HG03521 (cell line): ENCODE results near the gene DGKE.

Experiments
- ATAC-seq: cut with Tn5 transposase; IDR thresholded peaks from one replicate; pipeline ENCODE4 v1.9.1; 2021; ENCODE audit warnings: mild to moderate bottlenecking, moderate library complexity; ENCODE audit not compliant: unreplicated experiment

DGKE gene

DNA sequence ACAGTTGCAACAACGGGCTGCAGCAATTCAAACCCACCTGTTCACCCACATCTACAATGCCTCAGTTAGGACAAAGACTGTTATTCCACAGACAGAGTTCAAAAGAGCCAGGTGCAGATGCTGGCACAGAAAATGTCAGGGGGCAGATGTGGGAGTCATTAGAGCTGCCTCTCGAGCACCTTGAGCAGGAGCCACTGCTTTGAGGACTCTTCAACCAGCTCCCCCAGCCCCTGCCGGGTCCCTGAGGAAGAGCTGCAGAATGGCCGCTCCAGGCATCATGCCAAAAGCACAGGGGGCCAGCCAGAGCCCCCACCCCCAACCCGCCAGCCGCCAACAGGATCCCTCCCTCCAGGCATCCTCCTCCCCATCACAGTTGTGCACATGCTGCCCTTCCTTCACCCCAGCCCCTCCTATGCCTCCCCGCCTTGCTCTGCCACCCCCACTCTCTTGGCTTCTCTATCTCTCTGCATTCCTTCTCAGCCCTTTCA lies 21.0 kb upstream of the DGKE start:
- no peak for ATAC-seq

- ATAC-seq: no peak
Measured at GRCh38 chr17:56815711-56816110, 18.2 kb upstream of the DGKE start.

- no peak for ATAC-seq
Measured at GRCh38 chr17:56817066-56817465, 16.9 kb upstream of the DGKE start.

DNA sequence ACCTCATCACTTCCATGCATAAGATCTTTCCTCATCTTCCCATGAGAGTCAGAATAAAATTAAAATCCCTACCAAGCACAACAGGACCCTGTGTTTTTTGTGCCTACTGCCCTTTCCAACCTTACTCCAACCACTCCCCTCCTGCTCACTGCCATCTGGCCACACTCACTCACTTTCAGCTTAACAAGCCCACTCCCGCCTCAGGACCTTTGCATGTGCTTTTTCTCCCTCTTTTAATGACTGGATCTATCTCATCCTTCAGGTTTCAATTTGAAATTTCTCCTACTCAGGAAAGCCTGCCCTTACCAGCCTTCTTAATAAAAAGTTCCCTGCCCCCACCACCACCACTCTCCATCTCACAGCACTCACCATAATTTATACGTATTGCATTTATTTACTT lies 14.9 kb upstream of the DGKE start:
- no peak for ATAC-seq

DNA sequence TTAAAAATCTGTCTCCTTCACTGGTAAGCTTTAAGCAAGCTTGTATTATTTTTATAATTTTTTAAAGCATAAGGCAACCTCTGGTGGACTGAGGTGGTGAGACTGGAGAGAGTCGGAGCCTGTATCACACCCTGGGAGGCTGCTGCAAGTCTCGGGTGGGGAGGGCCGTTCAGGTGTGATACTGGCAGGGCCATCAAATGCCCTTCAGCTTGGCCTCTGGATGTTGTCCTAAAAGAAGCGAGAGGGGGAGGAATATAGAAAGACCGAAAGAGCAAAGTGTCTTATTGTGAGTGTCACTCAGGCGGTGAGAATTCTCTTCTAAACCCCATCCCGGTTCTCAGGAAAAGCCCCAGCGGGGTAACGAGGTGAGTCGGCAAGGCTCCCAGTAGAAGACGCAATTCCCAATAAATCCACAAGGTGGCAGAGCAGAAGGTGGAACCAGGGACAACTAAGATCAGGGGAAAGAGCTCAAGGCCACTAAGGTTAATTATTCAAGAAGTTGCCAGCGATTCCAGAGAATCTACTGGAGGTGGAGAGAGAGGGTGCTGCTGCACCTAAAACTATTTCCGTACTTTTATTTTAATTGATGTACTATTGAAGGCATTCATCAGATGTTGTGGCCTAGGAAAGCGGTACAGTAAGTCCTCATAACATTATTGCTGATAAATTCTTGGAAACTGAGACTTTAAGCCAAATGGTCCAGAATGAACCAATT lies 14.4 kb upstream of the DGKE start:
- ATAC-seq: no peak

GRCh38 chr17:56820207-56820606 lies 13.7 kb upstream of the DGKE start:
- no peak for ATAC-seq

GRCh38 chr17:56821847-56822534 lies 12.0 kb upstream of the DGKE start:
- no peak for ATAC-seq

DNA sequence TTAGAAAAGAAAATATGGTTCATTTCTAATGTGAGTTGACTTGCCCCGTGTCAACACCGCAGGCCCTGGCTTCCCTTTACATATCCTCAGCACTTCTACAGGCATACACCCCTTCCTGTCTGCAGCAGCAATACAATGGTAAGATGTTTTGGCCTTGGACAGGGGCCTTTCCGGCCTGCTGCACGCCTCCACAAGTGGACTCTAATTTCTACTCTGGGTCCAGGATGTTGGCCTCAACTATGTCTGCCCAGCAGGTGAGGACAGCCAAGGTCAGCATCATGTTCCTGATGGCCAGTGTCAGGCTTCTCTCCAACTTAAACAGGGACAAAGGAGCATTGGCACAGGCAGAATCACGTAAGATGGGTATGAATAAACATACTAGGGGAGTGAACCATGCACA lies 11.2 kb upstream of the DGKE start:
- ATAC-seq: no peak

GRCh38 chr17:56823848-56824247 lies 10.1 kb upstream of the DGKE start:
- no peak for ATAC-seq

- no peak for ATAC-seq
Measured at GRCh38 chr17:56824503-56824902, 9.4 kb upstream of the DGKE start.

DNA sequence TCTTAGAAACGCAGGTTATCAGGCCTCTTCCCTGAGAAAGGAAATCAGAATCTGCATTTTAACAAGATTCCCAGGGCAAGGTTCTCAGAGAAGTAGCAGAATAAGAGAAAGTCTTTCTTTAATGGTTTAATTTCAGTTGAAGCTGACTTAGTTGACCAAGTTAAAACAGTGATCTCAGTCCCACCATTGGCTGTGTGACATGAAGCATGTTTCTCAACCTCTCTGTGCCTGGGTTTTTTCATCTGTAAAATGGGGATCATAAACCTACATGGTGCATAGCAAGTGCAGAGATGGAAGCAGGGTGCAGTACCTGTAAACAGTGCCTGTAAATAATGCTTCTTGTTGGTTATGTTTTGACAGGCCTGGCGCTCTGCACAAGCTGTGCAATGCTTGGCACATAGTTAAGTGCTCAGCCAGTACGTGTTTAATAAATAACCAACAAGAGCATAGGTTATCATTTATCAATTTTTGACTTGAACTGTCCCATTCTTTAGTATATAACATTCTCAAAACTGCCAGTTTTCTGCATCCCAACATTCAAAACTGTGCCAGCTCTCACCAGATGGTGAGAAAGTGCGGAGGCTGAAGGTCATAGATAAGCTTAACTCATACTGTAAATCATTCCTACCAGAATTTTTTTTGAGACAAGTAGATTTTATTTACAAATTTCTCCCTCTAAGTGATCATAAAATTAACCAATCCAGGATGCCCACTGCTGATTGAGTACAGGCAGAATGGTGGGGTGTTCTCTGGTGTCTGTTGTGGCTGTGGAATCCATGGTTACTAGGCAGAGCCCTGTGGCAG lies 7.1 kb upstream of the DGKE start:
- ATAC-seq: no peak

GRCh38 chr17:56830726-56831368 lies 3.1 kb upstream of the DGKE start:
- ATAC-seq: no peak

DNA sequence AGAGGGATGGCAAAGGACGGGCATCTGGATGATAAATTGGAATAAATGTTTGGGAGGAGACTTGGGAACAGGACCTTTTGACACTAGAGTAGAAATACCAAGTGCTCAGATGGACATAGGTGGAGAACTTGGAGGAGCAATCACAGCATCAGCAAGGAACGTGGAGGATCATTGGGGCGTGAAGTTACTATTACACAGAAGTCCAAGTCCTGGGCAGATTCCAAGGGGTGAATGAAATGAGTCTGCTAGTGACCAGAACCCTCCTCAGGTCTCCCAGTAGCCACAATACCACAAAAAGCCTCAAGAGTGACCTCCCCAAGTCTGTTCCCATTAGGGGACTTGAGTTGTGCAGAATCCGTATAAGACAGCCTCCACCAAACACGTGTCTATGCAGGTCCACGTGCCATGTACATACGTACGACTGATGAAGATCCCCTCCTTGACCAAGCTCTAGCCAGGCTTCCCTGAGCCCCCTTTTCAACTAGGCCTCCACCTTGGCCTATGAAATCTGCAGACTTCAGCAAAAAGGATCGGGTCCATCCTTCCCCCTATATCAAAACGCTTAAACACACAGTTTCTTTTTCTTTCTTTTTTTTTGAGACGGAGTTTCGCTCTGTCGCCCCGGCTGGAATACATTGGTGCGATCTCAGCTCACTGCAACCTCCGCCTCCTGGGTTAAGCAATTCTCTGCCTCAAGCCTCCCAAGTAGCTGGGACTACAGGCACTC lies 2.4 kb upstream of the DGKE start:
- ATAC-seq: no peak

GRCh38 chr17:56832446-56832845 lies 1.5 kb upstream of the DGKE start:
- no peak for ATAC-seq

DNA sequence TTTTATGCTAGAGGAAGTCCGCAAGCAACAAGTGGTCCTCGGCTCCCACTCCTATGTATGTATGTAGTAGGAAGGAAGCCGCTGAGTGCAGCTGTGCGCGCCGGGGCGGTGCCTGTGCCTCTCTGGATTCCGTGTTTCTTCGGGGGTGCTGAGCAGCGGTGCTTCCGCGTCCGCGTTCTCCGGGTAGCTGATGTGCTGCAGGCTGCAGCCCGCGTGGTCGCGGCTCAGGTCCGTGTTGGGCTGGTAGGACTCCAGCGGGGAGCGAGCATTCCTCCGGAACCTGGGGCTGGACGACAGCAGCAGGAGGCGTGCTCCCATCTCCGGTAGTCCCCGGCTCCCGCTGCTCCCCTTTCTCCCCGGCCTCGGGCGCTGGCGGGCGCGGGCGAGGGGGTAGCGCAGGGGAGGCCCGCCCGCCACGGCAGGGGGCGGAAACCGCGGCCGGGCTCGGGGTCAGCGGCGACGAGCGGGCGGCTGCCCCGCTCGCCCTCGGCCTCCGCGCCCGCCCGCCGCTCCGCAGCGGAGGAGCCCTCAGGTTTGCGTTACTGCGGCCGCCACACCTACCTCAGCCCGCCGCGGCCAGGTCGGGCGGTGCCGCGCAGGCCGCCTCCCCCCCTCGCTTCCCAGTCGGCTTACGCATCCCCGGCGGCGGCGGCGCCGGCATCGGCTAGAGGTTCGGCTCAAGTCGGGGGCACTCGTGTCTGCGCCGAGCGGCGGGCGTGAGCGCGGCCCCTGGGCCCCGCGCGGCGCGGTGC lies 718 bp upstream of the DGKE start:
- ATAC-seq: peak; percentile 40

GRCh38 chr17:56834380-56835263 lies 671 bp downstream of the DGKE start:
- peak; percentile 14 for ATAC-seq

DNA sequence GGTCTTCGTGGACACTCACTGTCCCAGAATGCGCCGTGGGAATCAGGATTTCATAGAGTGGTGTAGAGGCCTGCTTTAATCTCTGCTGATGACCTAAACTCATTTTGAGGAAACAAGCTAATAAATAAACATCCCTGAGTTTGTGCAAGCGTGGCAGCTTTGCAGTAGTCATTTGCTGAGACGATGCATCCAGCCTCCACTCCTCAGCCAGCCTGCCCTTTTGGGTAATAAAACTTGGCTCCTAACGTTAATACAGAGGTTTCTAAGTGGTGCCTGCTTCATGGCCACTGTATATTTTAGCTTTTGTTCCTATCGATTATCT lies 1.3 kb downstream of the DGKE start:
- no peak for ATAC-seq

- no peak for ATAC-seq
Measured at GRCh38 chr17:56838687-56839086, 4.7 kb downstream of the DGKE start.

DNA sequence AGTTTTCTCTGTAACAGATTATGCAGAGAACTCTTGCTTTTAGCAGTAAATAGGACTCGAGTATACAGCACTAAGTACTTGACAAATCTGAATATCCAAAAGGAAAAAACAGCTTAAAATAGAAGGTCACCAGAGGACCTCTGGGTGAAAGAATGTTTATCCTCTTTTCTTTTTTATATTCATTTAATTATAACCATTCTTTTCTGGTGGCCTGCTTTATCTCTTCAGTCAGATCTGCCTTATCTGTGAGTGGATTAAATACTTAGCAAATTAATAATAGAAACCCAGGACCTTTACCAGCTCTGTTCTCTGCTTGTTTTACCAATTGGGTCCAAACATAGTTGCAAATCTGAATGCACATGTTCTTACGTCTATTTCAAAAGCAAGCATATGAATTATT lies 8.6 kb downstream of the DGKE start:
- no peak for ATAC-seq
